ENCODE results near the gene JPH3. TPM values are rescaled to one million over a fixed set of nuclear protein-coding genes. Genes with fewer than 3 reads are reported as not detected.

JPH3 gene
- total RNA-seq, 6 donors from 2014 or later, result 0.24 TPM; not detected in 5

DNA sequence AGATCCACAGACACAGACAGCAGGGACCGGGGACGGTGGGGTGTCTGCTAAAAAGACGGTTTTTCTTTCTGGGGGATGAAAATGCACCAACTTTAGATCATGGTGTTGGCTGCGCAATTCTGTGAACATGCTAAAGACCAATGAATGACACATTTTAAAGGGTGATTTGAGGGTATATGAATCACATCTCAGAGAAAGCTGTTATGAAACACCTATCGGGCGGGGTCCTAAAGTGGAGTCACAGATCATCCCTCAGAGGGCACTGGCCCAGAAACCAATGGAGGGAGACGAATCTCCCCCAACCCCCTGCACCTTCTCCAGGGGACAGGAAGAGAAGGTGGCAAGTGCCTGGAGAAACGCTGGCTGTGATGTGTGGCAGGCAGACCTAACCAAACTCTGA lies 137.5 kb downstream of the JPH3 start:
- DNase-seq, result no peak
- Histone ChIP-seq H3K4me3 (no peak overlapping the region), H3K4me1 (no peaks in the 10 kb centered on the region), H3K36me3 (peaks cover 5 to 56% (median 22%) of the 10 kb centered on the region in 4 donors), H3K27ac (no peak overlapping the region), H3K27me3 (no peaks in the 10 kb centered on the region), H3K9me3 (no peaks in the 10 kb centered on the region)
- TF ChIP-seq POLR2A (IDR thresholded peaks at IDR 0.05) (no peak), POLR2AphosphoS5 (IDR thresholded peaks at IDR 0.05) (no peak), EP300 (IDR thresholded peaks at IDR 0.05) (no peak)
- TF ChIP-seq, protein P1, sequence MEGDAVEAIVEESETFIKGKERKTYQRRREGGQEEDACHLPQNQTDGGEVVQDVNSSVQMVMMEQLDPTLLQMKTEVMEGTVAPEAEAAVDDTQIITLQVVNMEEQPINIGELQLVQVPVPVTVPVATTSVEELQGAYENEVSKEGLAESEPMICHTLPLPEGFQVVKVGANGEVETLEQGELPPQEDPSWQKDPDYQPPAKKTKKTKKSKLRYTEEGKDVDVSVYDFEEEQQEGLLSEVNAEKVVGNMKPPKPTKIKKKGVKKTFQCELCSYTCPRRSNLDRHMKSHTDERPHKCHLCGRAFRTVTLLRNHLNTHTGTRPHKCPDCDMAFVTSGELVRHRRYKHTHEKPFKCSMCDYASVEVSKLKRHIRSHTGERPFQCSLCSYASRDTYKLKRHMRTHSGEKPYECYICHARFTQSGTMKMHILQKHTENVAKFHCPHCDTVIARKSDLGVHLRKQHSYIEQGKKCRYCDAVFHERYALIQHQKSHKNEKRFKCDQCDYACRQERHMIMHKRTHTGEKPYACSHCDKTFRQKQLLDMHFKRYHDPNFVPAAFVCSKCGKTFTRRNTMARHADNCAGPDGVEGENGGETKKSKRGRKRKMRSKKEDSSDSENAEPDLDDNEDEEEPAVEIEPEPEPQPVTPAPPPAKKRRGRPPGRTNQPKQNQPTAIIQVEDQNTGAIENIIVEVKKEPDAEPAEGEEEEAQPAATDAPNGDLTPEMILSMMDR (IDR thresholded peaks at IDR 0.05), result no peak
- WGBS, 2 donors, result 94% methylated on average over 8 of the region's 8 CpGs
- no peak for ATAC-seq (ENCODE audit: low FRiP score in 2 of 2)

DNA sequence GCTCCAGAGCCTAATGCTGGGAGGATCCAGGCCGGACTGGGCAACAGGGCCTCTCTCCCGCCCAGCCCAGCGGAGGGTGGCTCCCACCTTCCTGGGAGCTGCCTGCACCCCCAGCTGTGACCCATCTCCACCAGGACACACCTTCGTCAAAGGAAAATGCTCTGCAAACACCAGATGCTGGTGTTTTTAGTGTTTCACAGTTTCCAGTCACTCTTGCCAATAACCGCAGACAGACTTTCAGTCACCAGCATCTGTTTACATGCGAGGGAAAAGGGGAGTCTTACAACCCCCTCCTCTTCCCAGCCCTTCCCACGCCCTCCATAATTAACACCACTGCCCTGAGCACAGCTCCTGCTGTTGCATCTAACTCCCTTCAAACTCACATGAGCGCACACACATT lies 138.1 kb downstream of the JPH3 start:
- 86 to 97% methylated on average over 5 to 8 of the region's 8 CpGs for WGBS, 2 donors
- H3K36me3 ChIP-seq, result peaks cover 6 to 60% (median 27%) of the 10 kb centered on the region in 4 donors
- H3K27me3 ChIP-seq, result no peaks in the 10 kb centered on the region
- no peak for ATAC-seq (ENCODE audit: low FRiP score in 2 of 2)
- DNase-seq, result no peak
- no peak for TF ChIP-seq EP300 (IDR thresholded peaks at IDR 0.05)
- no peak for TF ChIP-seq POLR2AphosphoS5 (IDR thresholded peaks at IDR 0.05)
- TF ChIP-seq, protein P1 (IDR thresholded peaks at IDR 0.05), result no peak
- TF ChIP-seq POLR2A (IDR thresholded peaks at IDR 0.05), result no peak
- H3K27ac ChIP-seq, result no peak overlapping the region
- no peaks in the 10 kb centered on the region for H3K4me1 ChIP-seq
- H3K4me3 ChIP-seq, result no peak overlapping the region
- H3K9me3 ChIP-seq, result no peaks in the 10 kb centered on the region

DNA sequence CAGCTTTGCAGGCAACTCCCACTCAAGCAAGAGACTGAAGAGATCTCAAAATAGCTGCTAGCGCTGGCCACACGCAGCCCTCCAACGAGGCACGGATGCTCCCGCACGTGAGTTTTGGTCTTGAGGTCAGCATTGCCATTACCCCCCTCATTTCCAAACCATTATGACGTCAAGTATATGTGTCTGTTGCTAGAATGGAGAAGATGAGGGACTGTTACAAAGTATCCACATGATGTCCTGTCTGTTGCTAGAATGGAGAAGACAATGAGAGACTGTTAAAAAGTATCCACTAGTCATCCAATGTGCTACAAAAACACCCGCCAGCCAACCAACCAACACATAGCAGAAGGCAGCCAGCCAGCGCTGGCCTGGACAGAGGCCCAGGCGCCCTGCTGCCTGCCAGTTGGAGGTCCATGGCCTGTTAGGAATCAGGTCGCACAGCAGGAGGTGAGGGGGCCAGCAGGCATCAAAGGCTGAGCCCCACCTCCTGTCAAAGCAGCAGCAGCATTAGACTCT lies 138.7 kb downstream of the JPH3 start:
- 88 to 96% methylated on average over 10 to 11 of the region's 11 CpGs for WGBS, 2 donors
- H3K27me3 ChIP-seq, result no peaks in the 10 kb centered on the region
- no peak for ATAC-seq (ENCODE audit: low FRiP score in 2 of 2)
- H3K9me3 ChIP-seq, result no peaks in the 10 kb centered on the region
- TF ChIP-seq, protein P1 (IDR thresholded peaks at IDR 0.05), result no peak
- TF ChIP-seq EP300 (IDR thresholded peaks at IDR 0.05) (no peak), POLR2AphosphoS5 (IDR thresholded peaks at IDR 0.05) (no peak)
- peaks cover 11 to 60% (median 32%) of the 10 kb centered on the region in 4 donors for H3K36me3 ChIP-seq
- no peak overlapping the region for H3K27ac ChIP-seq
- H3K4me1 ChIP-seq, result no peaks in the 10 kb centered on the region
- no peak for DNase-seq
- no peak overlapping the region for H3K4me3 ChIP-seq

DNA sequence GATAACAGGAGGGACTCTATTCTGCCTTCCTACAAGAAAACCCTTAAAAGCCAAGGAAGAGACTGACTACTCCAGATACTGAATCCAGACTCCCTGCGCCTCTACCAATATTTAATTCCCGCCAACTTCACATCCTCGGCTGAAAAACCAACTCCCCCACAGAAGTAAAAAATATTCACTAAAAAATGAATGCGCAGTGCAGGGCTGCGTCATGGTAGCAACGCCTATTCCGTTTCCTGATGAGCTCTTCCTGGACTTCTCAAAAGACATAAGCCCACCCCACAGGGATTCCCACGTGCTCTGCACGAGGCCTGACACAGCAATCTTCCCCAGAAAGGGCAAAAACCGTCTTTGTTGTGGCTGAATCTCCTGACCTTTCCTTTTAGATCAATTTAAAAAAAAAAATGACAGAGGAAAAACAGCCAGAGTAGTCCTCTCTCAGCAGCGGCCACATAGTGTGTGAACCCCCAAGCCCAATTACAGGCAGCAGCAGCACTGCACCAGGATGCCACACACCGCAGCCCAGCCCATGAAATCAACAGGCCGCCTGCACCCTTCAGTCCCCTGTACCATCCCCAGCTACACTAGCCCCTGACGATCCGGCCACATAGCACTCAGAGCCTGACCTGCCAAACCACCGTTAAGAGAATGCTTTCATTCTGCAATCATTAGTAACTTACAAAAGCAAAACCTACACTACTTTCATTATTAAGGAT lies 139.6 kb downstream of the JPH3 start:
- TF ChIP-seq POLR2A (IDR thresholded peaks at IDR 0.05), result no peak
- Histone ChIP-seq H3K9me3 (no peaks in the 10 kb centered on the region), H3K4me3 (no peak overlapping the region), H3K36me3 (peaks cover 12 to 60% (median 35%) of the 10 kb centered on the region in 4 donors), H3K4me1 (no peaks in the 10 kb centered on the region), H3K27me3 (no peaks in the 10 kb centered on the region), H3K27ac (no peak overlapping the region)
- no peak for ATAC-seq (ENCODE audit: low FRiP score in 2 of 2)
- 94% methylated on average over 15 to 16 of the region's 16 CpGs for WGBS, 2 donors
- no peak for DNase-seq

DNA sequence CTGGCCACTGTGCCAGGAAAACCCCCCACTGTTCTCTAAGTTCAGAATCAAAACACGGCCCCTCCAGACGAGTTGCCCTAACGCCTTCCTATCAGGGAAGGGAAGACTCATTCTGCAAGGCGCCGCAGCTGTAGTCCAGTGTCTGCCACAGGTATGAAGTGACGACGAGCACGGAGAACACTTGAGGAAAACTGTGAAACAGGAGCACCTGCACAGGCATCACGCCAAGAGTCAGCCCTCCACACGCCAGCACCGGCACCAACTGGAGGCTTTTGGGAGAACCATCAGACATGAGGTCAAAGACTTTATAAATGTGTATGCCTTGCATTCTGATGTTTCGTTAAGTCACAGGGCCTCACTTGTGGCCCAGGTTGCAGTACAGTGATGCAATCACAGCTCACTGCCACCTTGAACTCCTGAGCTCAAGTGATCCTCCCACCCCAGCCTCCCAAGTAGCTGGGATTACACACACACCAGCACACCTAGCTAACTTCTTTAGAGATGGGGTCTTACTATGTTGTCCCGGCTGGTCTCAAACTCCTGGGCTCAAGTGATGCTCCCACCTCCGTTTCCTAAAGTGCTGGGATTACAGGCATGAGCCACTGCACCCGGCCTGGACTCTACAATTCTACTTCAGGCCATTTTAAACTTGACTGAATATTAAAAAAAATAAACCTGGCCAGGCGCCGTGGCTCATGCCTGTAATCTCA lies 140.6 kb downstream of the JPH3 start:
- TF ChIP-seq EP300 (IDR thresholded peaks at IDR 0.05) (no peak), POLR2A (IDR thresholded peaks at IDR 0.05) (no peak), POLR2AphosphoS5 (IDR thresholded peaks at IDR 0.05) (no peak)
- TF ChIP-seq, protein P1 (IDR thresholded peaks at IDR 0.05), result no peak
- Histone ChIP-seq H3K4me1 (no peaks in the 10 kb centered on the region), H3K9me3 (no peaks in the 10 kb centered on the region), H3K4me3 (no peak overlapping the region), H3K27me3 (no peaks in the 10 kb centered on the region), H3K27ac (no peak overlapping the region), H3K36me3 (peaks cover 14 to 66% (median 43%) of the 10 kb centered on the region in 4 donors)
- DNase-seq (no peak), ATAC-seq (ENCODE audit: low FRiP score in 2 of 2) (no peak)
- 89 to 96% methylated on average over 11 to 16 of the region's 17 CpGs for WGBS, 2 donors
